Vagina (tissue), 2 donors: ENCODE results near the gene POLR2A.

Experiments
- CTCF ChIP-seq, 3 experiments: fragments of 450-650 bp in 2 of 3; fragments of 200-600 bp in 1 of 3; sonication (generic) in 1 of 3; IDR thresholded peaks; one replicate each; pipeline ENCODE4 v1.5.1; 2017 to 2019; ENCODE audit warnings: antibody characterized with exemption in 3 of 3, mild to moderate bottlenecking in 2 of 3, moderate library complexity in 2 of 3
- POLR2A ChIP-seq, 2 donors: fragments of 450-650 bp; IDR thresholded peaks; one replicate each; pipeline ENCODE4 v1.6.1; 2017; ENCODE audit warnings: antibody characterized with exemption in 2 of 2, mild to moderate bottlenecking in 2 of 2, moderate library complexity in 2 of 2

GRCh38 chr17:7441266-7441665, 42.9 kb upstream of the POLR2A start:
- TF ChIP-seq CTCF (IDR thresholded peaks at IDR 0.05) = no peak
- TF ChIP-seq POLR2A (IDR thresholded peaks at IDR 0.05) = no peak
